GM06990 (cell line): ENCODE results near the gene GABRG3.

Source experiments
- DNase-seq: peaks from one replicate; pipeline ENCODE4 v3.0.0-alpha.2; 2011; ENCODE audit not compliant: insufficient read length; ENCODE audit errors: extremely low read depth
- H3K27me3 ChIP-seq: replicated peaks from 2 replicates; pipeline ENCODE4 v1.6.0; 2011; ENCODE audit warnings: low read length; ENCODE audit not compliant: control insufficient read depth, insufficient read depth
- H3K36me3 ChIP-seq: 2 replicates; pipeline ENCODE4 v1.5.1; 2011; ENCODE audit warnings: low read length; ENCODE audit not compliant: control insufficient read depth, insufficient read depth
- H3K4me3 ChIP-seq: replicated peaks from 2 replicates; pipeline ENCODE4 v1.5.1; 2011; ENCODE audit warnings: low read depth, mild to moderate bottlenecking, control low read depth, low read length
- CTCF ChIP-seq: IDR thresholded peaks from 2 replicates; pipeline ENCODE4 v1.5.1; 2011; ENCODE audit warnings: low read length, control low read depth, mild to moderate bottlenecking, inconsistent platforms; ENCODE audit not compliant: insufficient read depth, poor library complexity, severe bottlenecking

Gene GABRG3

GRCh38 chr15:26945046-26945445 is 25.9 kb upstream of the GABRG3 start:
- no peaks in the 10 kb centered on the region for H3K36me3 ChIP-seq
- TF ChIP-seq CTCF, result no peak
- H3K27me3 ChIP-seq, result no peaks in the 10 kb centered on the region
- no peak for DNase-seq
- no peak overlapping the region for H3K4me3 ChIP-seq

GRCh38 chr15:26950001-26950400 is 21.0 kb upstream of the GABRG3 start:
- TF ChIP-seq CTCF, result no peak
- H3K36me3 ChIP-seq, result no peaks in the 10 kb centered on the region
- no peak for DNase-seq
- H3K4me3 ChIP-seq, result no peak overlapping the region
- H3K27me3 ChIP-seq, result no peaks in the 10 kb centered on the region

GRCh38 chr15:26954403-26954802 is 16.6 kb upstream of the GABRG3 start:
- Histone ChIP-seq H3K36me3 (no peaks in the 10 kb centered on the region), H3K4me3 (no peak overlapping the region), H3K27me3 (no peaks in the 10 kb centered on the region)
- no peak for DNase-seq
- no peak for TF ChIP-seq CTCF

- no peaks in the 10 kb centered on the region for H3K27me3 ChIP-seq
- no peaks in the 10 kb centered on the region for H3K36me3 ChIP-seq
- no peak for DNase-seq
- no peak for TF ChIP-seq CTCF
- H3K4me3 ChIP-seq, result no peak overlapping the region
Observed at GRCh38 chr15:26967719-26968269, 3.2 kb upstream of the GABRG3 start.

GRCh38 chr15:26968806-26969205 is 2.2 kb upstream of the GABRG3 start:
- H3K4me3 ChIP-seq, result no peak overlapping the region
- no peak for TF ChIP-seq CTCF
- no peaks in the 10 kb centered on the region for H3K27me3 ChIP-seq
- no peak for DNase-seq
- no peaks in the 10 kb centered on the region for H3K36me3 ChIP-seq
